Stimulated activated CD4-positive, alpha-beta T cell treated with anti-CD3 and anti-CD28 coated beads, Interleukin-15, amount 100 ng/mL, for 48 hours (primary cell): ENCODE results near the gene CGREF1.
A peak's percentile ranks its signal among the peaks of the same experiment; 100 is the strongest.
"Not testable (repeated sequence)": the region's sequence is repeated elsewhere in the genome, so short reads cannot be mapped to it uniquely, and the experiment has no call there.

Experiments used
- DNase-seq, 2 donors: peaks; one replicate each; pipeline ENCODE4 v3.0.0-alpha.2; 2020; ENCODE audit warnings: low read depth in 2 of 2

Gene CGREF1

DNA sequence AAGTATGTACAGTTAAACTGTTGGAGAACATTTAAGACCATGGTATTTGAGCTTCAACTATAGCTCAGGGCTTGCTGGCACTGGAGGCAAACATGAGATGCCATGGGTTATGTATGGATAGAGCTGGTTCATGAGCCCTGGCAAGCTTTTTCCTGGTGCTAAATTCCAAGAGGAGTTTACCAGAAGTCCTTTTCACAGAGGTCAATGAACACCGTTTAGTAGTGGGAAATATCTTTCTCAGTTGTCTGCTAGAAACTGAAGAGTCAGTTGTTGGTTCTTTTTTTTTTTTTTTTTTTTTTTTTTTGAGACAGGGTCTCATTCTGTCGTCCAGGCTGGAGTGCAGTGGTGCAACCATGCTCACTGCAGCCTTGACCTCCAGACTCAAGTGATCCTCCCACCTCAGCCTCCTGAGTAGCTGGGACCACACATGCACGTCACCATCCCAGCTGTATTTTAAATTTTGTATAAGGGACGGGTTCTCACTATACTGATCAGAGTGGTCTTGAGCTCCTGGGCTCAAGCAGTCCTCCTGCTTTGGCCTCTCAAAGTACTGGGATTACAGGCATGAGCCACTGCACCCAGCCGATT is 31.0 kb downstream of the CGREF1 start:
- no peak for DNase-seq

DNA sequence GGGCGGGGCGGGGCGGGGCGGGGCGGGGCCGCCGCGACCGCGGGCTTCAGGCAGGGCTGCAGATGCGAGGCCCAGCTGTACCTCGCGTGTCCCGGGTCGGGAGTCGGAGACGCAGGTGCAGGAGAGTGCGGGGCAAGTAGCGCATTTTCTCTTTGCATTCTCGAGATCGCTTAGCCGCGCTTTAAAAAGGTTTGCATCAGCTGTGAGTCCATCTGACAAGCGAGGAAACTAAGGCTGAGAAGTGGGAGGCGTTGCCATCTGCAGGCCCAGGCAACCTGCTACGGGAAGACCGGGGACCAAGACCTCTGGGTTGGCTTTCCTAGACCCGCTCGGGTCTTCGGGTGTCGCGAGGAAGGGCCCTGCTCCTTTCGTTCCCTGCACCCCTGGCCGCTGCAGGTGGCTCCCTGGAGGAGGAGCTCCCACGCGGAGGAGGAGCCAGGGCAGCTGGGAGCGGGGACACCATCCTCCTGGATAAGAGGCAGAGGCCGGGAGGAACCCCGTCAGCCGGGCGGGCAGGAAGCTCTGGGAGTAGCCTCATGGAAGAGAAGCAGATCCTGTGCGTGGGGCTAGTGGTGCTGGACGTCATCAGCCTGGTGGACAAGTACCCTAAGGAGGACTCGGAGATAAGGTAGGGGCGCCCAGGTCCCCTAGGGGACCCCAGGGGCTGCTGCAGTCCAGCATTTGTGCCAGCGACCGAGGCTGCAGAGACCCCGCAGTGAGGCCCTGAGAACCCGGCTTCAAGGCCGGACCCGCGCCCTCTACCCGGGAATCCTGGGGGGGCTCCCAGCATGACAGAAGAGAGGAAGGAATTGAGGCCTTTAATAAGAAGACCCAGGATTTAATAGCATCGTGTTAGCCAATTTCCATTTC is 32.0 kb downstream of the CGREF1 start, which contains the start of gene KHK:
TSS of gene KHK (plus strand) at position 49 of the 870 bp plus-strand sequence. CDS start at position 537, 488 bp downstream.
- DNase-seq, result no peak

DNA sequence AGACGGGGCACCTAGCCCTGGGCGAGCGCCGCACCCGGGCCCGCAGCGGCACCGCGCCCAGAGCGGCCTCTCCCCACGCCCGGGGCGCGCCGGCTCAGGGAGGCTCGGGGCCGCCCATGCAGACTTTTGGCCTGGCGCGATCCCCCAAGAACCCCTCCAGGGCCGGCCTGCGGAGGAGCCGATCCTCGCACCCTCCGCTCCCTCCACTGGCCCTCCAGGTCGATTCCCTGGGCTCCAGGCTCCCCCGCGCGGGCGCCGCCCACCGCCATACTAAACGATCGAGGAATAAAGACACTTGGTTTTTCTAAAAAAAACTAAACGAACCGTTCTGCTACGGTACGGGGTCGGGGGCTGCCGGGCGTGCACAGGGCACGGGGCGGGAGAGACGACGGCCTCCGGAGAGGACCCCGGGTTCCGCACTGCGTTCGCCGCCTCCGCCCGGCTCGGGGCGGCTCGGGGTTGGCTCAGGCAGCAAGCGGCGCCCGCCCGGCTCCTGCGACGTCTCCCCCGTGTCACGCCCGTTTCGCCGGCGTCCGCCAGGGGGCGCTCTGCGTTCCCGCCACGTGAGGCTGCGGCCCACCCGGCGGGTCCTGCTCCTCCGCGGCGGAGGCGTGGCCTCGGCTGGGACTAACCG is 32.7 kb downstream of the CGREF1 start:
- DNase-seq, result peak; percentile 90 to 97

DNA sequence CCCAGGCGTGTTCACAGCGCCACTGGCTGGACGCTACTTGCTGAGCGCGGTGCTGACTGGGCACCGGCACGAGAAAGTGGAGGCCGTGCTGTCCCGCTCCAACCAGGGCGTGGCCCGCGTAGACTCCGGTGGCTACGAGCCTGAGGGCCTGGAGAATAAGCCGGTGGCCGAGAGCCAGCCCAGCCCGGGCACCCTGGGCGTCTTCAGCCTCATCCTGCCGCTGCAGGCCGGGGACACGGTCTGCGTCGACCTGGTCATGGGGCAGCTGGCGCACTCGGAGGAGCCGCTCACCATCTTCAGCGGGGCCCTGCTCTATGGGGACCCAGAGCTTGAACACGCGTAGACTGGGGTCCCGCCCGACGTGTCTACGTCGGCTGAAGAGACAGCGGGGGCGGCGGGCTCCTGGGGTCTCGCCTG is 33.2 kb downstream of the CGREF1 start:
- no peak for DNase-seq

DNA sequence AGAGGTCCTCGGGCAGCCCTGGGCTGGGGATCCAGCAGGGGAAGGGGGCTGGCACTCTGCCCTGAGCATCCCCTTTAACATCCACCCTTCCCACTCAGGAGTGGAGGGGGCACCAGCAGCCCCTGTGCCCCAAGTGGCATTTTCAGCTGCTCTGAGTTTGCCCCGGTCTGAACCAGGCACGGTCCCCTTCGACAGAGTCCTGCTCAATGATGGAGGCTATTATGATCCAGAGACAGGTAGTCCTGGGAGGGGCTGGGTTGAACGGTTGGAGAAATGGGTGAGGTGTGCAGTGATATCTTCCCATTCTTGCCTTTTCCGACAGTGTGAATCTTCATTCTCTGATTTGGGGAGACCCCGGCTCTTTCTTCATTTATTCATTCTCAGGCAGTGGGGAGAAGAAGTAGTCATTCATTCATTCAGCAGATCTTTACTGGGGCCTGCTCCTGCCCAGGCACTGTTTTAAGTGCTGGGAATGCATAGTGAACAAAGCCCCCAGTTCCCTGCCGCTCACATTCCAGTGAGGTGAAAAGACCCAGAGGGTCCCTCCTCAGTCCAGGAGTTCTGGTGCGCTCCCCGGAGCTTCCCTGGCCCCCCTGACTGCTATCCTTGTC is 33.8 kb downstream of the CGREF1 start:
- DNase-seq, result no peak

DNA sequence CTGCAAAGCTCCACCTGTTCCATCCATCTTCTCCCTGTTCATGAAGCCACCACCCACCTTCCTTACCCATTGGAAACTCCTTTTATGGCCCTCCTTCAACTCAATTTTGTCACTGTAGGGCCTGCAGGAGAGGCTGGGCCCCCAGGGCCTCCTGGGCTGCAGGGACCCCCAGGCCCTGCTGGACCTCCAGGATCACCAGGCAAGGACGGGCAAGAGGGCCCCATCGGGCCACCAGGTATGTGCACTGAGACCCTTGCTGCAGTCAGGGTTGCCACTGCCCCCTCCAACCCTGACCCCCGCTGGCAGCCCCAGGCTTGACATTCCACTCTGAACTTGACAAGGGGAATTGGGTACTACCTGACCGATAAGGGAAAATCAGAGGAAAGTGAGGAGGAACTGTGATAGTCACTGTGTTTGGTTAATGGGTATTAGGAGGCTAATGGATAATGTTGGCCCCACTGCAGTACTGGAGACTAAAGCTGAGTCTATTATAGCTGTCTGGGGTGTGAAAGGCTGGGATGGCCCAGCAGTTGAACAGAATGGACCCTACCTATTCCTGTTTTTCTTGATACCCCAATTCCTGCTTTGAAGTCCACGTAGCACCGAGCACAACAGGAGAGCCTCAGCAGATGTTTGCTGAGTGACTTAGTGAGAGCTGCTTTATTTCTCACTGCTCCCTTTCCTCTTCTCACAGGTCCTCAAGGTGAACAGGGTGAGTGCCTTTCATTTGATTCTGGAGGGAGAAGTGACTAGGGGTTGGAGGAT is 34.4 kb downstream of the CGREF1 start:
- no peak for DNase-seq

DNA sequence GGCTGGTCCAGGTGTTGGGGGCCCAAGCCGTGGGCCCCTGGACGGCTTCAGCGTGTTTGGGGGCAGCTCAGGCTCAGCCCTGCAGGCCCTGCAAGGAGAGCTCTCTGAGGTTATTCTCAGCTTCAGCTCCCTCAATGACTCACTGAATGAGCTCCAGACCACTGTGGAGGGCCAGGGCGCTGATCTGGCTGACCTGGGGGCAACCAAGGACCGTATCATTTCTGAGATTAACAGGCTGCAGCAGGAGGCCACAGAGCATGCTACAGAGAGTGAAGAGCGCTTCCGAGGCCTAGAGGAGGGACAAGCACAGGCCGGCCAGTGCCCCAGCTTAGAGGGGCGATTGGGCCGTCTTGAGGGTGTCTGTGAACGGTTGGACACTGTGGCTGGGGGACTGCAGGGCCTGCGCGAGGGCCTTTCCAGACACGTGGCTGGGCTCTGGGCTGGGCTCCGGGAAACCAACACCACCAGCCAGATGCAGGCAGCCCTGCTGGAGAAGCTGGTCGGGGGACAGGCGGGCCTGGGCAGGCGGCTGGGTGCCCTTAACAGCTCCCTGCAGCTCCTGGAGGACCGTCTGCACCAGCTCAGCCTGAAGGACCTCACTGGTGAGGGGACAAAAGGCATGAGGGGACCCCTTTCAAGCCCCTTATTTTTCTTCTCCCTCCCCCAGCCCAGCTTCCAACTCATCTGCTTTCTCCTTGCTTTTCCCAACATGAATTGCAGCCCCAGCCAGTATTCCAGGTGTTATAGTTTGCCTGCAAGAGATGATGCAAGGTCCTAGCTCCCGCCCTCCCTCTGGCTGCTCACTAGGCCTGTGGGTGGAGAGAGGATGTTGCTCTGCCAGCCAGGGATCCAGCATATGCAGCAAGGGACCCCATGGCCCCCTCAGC is 35.3 kb downstream of the CGREF1 start:
- no peak for DNase-seq

DNA sequence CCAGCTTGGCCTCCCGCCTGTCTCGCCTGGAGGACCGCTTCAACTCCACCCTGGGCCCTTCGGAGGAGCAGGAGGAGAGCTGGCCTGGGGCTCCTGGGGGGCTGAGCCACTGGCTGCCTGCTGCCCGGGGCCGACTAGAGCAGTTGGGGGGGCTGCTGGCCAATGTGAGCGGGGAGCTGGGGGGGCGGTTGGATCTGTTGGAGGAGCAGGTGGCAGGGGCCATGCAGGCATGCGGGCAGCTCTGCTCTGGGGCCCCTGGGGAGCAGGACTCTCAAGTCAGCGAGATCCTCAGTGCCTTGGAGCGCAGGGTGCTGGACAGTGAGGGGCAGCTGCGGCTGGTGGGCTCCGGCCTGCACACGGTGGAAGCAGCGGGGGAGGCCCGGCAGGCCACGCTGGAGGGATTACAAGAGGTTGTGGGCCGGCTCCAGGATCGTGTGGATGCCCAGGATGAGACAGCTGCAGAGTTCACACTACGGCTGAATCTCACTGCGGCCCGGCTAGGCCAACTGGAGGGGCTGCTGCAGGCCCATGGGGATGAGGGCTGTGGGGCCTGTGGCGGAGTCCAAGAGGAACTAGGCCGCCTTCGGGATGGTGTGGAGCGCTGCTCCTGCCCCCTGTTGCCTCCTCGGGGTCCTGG is 36.0 kb downstream of the CGREF1 start:
- no peak for DNase-seq

DNA sequence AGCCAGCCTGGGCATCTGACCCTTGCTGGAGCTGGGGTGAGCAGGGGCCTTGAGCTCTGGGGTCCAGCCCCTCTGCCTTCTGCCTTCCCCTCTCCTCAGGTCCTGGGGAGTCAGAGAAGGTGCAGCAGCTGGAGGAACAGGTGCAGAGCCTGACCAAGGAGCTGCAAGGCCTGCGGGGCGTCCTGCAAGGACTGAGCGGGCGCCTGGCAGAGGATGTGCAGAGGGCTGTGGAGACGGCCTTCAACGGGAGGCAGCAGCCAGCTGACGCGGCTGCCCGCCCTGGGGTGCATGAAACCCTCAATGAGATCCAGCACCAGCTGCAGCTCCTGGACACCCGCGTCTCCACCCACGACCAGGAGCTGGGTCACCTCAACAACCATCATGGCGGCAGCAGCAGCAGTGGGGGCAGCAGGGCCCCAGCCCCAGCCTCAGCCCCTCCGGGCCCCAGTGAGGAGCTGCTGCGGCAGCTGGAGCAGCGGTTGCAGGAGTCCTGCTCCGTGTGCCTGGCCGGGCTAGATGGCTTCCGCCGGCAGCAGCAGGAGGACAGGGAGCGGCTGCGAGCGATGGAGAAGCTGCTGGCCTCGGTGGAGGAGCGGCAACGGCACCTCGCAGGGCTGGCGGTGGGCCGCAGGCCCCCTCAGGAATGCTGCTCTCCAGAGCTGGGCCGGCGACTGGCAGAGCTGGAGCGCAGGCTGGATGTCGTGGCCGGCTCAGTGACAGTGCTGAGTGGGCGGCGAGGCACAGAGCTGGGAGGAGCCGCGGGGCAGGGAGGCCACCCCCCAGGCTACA is 36.8 kb downstream of the CGREF1 start:
- DNase-seq, result no peak

DNA sequence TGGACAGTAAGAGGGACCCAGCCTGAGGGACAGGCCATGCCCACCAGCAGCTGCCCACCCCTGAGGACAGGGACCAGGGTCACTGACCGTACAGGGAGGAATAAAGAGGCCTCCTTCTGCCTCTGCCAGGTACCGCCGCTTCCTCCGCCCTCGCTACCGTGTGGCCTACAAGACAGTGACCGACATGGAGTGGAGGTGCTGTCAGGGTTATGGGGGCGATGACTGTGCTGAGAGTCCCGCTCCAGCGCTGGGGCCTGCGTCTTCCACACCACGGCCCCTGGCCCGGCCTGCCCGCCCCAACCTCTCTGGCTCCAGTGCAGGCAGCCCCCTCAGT is 38.4 kb downstream of the CGREF1 start:
- DNase-seq, result no peak

DNA sequence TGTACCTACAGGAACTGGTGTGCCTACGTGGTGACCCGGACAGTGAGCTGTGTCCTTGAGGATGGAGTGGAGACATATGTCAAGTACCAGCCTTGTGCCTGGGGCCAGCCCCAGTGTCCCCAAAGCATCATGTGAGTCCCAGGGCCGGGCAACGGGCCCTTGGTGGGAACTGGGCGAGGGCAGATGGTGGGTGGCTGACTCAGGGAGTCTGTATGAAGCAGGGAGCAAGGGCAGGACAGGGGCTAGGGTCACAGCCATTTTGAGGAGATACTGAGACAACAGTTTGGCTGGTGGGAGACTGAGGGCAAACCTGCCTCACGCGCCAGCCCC is 38.8 kb downstream of the CGREF1 start:
- no peak for DNase-seq

DNA sequence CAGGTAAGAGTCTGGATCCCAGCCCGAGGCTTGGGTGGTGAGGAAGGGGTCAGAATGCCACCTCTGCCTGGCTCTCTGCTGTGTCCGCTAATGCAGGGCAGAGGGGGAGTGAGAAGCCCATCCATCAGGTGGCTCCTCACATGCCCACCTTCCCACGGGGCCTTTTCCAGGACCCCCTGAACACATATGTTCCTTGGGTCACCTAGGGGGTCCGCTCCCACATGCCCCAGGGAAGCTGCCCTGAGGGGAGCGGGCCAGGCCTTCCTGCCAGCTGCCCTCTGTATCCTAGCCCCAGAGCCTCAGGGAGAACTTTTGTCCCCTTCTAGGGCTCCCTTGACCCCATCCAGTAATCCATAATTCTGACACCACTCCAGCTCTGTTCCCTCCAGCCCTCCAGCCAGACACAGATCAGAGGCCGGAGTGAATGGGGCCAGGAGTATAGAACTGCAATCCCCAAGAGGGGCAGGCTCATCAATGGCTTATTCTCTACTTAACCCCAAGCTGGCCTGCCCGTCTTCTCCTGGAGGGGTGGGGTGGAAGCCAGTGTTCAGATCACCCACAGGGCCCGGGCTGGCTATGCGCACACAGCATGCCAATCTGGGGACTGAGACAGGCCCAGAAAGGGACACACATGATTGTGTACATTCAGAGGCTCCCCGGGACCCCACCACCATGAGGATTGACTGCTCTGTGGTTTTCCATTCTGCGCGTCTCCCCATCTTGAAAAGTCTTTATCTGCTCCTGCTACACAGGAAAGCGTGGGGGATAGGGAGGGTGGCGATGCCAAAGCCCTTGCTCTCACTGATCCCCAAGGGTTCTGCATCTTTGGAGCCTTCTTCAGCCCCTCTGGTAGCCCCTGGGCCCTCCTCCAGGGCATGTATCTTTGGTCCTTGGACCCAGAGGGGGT is 39.4 kb downstream of the CGREF1 start:
- DNase-seq, result no peak

DNA sequence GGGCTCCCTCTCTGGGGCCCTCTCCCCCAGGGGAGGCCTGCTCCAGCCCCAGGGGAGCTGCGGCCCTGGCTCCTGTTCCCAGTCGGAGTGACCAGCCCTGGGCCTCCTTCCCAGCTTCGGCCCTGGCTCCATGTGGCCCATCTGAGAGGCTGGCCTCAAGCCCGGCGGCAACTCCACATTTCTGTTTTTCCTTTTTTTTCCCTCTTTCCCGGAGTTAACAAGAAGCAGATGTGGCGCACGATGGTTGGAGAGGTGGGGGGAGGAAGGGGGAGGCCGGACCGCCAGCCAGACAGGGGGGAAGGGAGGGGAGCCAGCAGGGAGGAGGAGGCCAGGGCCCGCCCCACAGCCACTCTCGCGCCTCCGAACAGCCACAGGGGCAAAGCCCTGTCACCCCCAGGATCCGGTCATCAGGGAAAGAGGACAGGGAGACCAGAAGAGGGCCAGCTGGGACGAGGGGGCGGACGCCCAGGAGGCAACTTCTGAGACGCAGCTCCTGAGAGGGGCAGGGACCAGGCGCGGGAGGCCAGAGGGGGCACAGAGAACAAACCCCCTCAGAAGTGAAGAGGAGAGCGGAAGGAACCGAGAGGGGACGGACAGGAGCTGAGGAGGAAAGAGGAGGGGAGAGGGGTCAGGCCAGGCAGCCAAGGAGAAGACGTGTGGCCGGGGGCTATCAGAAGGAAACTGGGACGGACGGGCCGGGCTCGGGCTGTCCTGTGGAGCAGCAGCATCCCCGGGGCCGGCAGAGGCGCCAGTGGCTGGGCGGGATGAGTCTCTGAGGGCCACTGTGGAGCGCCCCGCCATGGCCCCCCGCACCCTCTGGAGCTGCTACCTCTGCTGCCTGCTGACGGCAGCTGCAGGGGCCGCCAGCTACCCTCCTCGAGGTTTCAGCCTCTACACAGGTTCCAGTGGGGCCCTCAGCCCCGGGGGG is 40.4 kb downstream of the CGREF1 start, which contains the start of gene EMILIN1:
TSS of gene EMILIN1 (plus strand) at position 349 of the 928 bp plus-strand sequence. CDS start at position 800, 451 bp downstream.
- no peak for DNase-seq

DNA sequence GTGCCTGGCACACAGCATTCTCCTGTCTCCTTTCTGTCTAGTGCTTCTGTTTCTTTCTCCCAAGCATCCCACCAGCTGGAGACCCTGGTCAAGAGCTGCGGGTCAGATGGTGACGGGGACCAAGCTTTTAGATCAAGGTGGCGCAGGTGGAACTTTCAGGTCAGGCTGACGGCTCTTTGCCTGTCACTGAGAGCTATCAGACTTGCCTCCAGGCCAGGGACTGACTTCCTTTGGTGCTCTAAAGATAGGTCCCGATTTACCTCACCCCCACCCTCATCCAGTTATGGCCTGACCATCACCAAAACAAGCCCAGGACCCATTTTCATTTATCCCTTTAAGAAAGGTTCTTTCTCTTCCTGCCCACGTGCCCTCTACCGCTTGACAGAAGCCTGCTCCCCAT is 41.7 kb downstream of the CGREF1 start:
- no peak for DNase-seq

DNA sequence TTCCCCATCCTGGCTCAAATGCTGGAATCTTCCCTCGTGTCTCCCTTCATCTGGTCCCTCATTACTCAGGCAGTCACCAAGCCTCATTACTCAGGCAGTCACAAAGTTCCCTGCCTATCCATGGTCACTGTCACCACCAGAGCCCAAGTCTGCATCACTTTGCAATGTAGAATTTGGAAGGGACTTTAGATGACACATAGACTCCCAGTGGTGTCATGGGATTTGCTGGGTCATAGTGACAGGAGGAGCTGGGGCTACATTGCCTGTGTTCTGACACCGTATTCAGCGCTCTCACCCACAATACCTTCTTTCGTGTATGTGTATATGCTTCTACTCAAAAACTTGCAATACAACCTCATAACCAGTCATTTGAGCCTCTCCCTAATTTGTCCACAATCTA is 42.6 kb downstream of the CGREF1 start:
- no peak for DNase-seq

DNA sequence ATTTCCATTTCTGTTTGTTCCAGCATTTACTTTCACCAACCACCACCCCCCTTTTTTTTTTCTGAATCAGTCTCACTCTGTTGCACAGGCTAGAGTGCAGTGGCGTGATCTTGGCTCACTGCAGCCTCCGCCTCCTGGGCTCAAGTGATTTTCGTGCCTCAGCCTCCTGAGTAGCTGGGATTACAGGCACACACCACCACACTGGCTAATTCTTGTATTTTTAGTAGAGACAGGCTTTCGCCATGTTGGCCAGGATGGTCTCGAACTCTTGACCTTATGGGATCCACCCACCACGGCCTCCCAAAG is 43.4 kb downstream of the CGREF1 start:
- not testable (repeated sequence) for DNase-seq
